GM12873 (cell line): Measurements from ENCODE around the gene WDR77.

ENCODE experiments used
- CTCF ChIP-seq: IDR thresholded peaks from 2 replicates; pipeline ENCODE4 v1.5.1; 2012; ENCODE audit warnings: low read depth, mild to moderate bottlenecking, moderate library complexity, low read length, control low read depth; ENCODE audit not compliant: insufficient read depth; ENCODE audit errors: missing control alignments

Gene WDR77

GRCh38 chr1:111415461-111415860, 33.6 kb downstream of the WDR77 start:
- no peak for TF ChIP-seq CTCF

GRCh38 chr1:111414756-111415155, 34.3 kb downstream of the WDR77 start:
- TF ChIP-seq CTCF, result no peak

- TF ChIP-seq CTCF, result no peak
These were observed 36.2 kb downstream of the WDR77 start for GRCh38 chr1:111412839-111413238.

- no peak for TF ChIP-seq CTCF
These were observed 41.8 kb downstream of the WDR77 start for GRCh38 chr1:111407301-111407700.

GRCh38 chr1:111406321-111406768, 42.7 kb downstream of the WDR77 start:
- TF ChIP-seq CTCF, result no peak

- TF ChIP-seq CTCF, result no peak
These were observed 44.5 kb downstream of the WDR77 start for GRCh38 chr1:111404588-111404987.

GRCh38 chr1:111402083-111402482, 47.0 kb downstream of the WDR77 start:
- TF ChIP-seq CTCF, result no peak
